ENCODE measurements around the gene RNU1-2.
"Not testable (repeated sequence)": the region's sequence is repeated elsewhere in the genome, so short reads cannot be mapped to it uniquely, and the experiment has no call there.

The RNU1-2 gene

GRCh38 chr1:16905110-16905867, 9.5 kb downstream of the RNU1-2 start:
- peak; percentile 82 for DNase-seq
- in situ Hi-C loops (cut with HindIII; ENCODE audit: low pct_ligation_motif_present, low pct_unique_long_range_greater_than_20kb, low sequenced_read_pairs): no loop called here

DNA sequence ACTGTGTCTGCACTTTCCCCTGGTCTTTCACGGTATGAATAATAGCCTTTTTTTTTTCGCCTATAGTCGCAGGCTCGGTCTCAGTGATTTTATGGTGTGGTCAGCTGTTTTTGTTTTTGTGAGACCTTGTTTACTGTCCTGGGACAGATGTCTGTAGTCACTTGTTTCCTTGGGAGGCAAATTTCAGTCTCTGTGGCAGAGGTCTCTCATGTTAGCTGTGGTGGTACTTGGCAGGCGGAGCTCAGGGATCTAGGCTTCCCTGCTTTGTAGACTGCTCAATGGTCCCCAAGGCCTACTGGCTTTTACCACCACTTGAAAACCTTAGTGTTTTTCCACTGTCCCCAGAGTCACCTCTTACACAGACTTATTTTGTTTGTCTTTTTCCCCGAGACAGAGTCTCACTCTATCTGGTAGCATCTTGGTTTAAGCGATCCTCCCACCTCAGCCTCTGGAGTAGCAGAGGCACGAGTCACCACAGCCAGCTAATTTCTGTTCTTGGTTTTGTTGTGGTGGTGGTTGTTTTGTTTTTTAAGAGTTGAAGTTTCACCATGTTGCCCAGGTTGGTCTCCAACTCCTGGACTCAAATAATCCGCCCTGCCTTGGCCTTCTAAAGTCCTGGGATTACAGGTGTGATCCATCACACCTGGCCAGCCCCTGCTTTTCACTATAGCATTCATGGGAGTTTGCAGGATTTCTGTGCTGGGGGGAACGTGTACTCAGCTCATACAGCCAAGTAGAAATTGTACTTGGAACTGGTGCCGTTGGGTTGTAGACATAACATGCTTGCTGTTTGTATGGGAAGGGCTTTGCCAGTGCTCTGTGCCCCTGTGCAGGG, 10.3 kb downstream of the RNU1-2 start:
- DNase-seq: peak; percentile 35
- in situ Hi-C loops (cut with HindIII; ENCODE audit: low pct_ligation_motif_present, low pct_unique_long_range_greater_than_20kb, low sequenced_read_pairs): no loop called here

GRCh38 chr1:16906873-16907272, 11.1 kb downstream of the RNU1-2 start:
- no peak for DNase-seq
- in situ Hi-C loops (cut with HindIII; ENCODE audit: low pct_ligation_motif_present, low pct_unique_long_range_greater_than_20kb, low sequenced_read_pairs): no loop called here

GRCh38 chr1:16907870-16908758, 12.3 kb downstream of the RNU1-2 start:
- DNase-seq: no peak
- in situ Hi-C loops (cut with HindIII; ENCODE audit: low pct_ligation_motif_present, low pct_unique_long_range_greater_than_20kb, low sequenced_read_pairs): no loop called here

- in situ Hi-C loops (cut with HindIII; ENCODE audit: low pct_ligation_motif_present, low pct_unique_long_range_greater_than_20kb, low sequenced_read_pairs); DNase-seq: not testable (repeated sequence)
Observed at GRCh38 chr1:16911851-16912721, 16.3 kb downstream of the RNU1-2 start.

DNA sequence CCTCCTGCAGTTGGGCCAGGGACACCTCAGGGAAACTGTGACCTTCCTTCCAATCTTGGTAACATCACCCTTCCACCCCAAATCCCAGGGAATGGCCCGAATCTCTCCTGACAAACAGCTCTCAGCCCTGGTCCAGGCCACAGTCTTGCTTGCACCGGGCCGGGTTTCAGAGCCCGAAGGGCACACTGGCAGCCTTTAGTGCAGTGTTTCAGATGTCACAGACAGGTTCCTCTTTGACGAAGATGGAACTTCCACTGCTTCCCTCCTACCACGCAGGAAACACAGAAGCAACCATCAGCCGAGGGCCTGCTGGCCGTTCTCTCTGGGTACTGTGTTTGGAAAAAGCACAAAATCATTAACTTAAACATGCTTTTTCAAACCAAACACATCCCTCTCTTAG, 17.0 kb downstream of the RNU1-2 start:
- in situ Hi-C loops (cut with HindIII; ENCODE audit: low pct_ligation_motif_present, low pct_unique_long_range_greater_than_20kb, low sequenced_read_pairs); DNase-seq: not testable (repeated sequence)

DNA sequence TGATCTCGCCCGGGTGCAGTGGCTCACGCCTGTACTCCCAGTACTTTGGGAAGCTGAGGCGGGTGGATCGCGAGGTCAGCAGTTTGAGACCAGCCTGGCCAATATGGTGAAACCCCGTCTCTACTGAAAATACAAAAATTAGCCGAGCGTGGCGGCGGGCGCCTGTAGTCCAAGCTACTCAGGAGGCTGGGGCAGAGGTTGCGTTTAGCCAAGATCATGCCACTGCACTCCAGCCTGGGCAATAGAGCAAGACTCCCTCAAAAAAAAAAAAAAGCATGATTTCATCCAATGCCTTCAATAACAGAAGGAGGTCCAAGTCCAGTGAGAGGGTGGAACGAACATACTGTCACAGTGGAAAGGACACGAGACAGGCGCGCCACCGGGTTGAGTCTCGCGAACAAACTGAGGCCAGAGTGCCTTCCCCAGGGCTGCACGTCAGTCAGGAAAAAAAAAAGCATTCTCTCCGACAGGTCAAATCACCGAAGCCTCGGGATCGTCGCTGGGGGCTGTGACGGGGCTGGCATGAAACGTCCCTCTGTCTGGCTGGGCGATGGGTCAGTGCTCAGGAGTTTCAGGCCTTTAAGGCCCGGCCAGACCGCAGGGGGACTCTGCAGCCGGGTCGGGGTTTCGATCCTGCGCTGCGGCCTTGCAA, 17.5 kb downstream of the RNU1-2 start:
- DNase-seq: no peak
- in situ Hi-C loops (cut with HindIII; ENCODE audit: low pct_ligation_motif_present, low pct_unique_long_range_greater_than_20kb, low sequenced_read_pairs): no loop called here

- DNase-seq: peak; percentile 95
- in situ Hi-C loops (cut with HindIII; ENCODE audit: low pct_ligation_motif_present, low pct_unique_long_range_greater_than_20kb, low sequenced_read_pairs): no loop called here
Observed at GRCh38 chr1:16913833-16914662, 18.3 kb downstream of the RNU1-2 start.

DNA sequence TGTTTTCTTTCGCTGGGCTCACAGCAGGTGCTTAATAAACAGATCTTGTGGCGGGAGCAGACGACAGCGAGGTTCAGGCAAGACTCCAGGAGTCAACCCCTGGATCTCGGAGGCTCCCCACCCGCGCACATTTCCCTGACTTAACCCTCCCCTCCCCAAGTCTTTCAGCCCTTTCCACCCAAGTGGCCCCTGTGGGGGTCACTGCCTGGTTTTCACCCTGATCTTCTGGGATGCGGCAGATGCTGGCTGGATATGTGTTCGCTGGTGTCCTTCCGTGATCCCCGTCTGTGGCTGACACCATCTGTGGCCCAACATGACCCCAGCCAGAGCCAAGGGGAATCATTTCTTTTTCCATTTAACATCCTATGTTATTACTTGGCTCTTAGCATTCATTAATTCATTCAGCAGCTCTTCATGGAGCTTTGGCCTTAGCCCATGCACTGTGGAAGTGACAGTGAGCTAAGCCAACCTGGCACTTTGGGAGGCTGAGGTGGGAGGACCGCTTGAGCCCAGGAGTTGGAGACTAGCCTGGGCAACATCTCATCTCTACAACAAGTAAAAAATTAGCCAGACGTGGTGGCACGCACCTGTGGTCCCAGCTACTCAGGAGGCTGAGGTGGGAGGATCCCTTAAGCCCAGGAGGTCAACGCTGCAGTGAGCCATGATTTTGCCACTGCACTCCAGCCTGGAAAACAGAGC, 19.3 kb downstream of the RNU1-2 start:
- DNase-seq; in situ Hi-C loops (cut with HindIII; ENCODE audit: low pct_ligation_motif_present, low pct_unique_long_range_greater_than_20kb, low sequenced_read_pairs): not testable (repeated sequence)

DNA sequence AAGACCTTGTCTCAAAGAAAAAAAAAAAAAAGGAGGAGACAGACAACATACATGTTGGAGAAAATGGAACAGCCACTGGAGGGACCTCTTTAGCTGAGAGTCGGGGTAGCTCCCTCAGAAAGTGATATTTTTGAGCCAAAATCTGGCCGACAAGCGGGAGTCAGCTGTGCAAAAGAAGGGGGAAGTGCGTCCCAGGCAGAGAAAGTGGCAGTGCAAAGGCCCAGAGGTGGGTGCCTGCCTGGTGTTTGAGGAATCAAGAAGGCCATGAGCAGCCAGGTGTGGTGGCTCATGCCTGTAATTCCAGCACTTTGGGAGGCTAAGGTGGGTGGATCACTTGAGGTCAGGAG, 19.8 kb downstream of the RNU1-2 start:
- in situ Hi-C loops (cut with HindIII; ENCODE audit: low pct_ligation_motif_present, low pct_unique_long_range_greater_than_20kb, low sequenced_read_pairs): no loop called here
- DNase-seq: peak; percentile 28

DNA sequence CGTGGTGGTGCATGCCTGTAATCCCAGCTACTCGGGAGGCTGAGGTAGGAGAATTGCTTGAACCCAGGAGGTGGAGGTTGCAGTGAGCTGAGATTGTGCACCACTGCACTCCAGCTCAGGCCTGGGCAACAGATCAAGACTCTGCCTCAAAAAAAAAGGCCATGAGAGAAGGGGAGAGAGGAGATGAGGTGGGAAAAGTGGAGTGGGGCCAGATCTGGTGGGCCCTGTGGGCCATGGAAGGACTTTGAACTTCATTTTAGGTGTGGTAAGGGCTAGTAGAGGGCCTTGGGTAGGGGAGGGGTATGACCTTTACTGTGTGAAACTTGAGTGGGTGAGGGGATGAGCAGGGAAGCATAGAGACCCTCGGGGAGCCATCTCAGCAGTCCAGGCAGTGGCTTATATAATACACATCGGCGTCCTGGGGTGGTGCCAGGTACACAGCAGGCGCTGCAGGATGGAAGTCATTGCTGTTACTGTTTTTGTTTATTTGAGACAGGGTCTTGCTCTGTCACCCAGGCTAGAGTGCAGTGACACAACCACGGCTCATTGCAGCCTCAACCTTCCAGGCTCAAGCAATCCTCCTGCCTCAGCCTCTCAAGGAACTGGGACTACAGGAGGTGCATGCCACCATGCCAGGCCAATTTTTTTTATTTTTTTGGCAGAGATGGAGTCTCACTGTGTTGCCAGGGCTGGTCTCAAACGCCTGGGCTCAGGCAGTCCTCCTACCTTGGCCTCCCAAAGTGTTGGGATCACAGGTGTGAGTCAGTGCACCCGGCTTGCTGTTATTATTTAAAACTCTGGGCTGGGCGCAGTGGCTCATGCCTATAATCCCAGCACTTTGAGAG, 20.5 kb downstream of the RNU1-2 start:
- in situ Hi-C loops (cut with HindIII; ENCODE audit: low pct_ligation_motif_present, low pct_unique_long_range_greater_than_20kb, low sequenced_read_pairs); DNase-seq: not testable (repeated sequence)

DNA sequence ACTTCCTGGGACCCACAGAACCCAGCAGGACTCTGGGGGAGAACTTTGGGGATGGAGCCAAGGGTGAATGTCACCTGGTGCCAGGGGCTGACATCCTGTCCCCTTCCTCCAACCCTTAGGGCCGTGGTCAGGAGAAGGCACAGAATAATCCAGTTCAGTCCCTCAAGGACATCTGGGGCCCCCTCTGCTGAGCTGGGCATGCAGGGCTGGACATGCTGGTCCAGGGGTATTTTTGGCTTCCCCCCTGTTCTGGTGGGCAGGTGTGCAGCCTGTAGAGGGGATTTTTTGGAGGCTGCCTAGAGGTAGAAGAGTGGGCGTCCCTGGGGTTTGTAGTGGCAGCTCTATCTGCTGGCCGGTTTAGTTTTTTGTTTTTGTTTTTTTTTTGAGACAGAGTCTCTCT, 22.6 kb downstream of the RNU1-2 start:
- in situ Hi-C loops (cut with HindIII; ENCODE audit: low pct_ligation_motif_present, low pct_unique_long_range_greater_than_20kb, low sequenced_read_pairs): no loop called here
- no peak for DNase-seq

- in situ Hi-C loops (cut with HindIII; ENCODE audit: low pct_ligation_motif_present, low pct_unique_long_range_greater_than_20kb, low sequenced_read_pairs); DNase-seq: not testable (repeated sequence)
Observed at GRCh38 chr1:16918936-16919665, 23.3 kb downstream of the RNU1-2 start.

GRCh38 chr1:16920951-16921350, 25.2 kb downstream of the RNU1-2 start:
- DNase-seq: no peak
- in situ Hi-C loops (cut with HindIII; ENCODE audit: low pct_ligation_motif_present, low pct_unique_long_range_greater_than_20kb, low sequenced_read_pairs): no loop called here

Data from ACHN (cell line).